Measurements from ENCODE around the gene REEP1. TPM values are rescaled to one million over a fixed set of nuclear protein-coding genes. Genes with fewer than 3 reads are reported as not detected.

Gene REEP1
- total and polyA plus RNA-seq, 2 experiments from 2014 or later: 21.5 to 26.5 TPM

DNA sequence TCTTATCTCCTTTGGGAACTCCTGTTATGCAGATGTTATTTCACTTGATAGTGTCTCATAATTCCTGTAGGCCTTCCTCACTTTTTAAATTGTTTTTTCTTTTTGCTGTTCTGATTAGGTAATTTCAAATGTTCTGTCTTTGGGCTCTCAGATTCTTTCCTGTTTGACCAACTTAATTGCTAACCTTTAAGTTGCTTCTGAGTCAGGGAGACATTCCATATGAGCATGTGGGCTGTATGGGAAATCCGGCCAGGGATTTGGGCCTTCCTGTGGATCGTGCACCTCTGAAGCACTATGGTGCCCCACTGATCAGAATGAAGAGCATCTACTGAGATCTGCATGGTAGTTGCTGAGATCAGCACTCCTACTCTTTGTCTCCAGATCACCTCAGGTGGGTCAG is 44.7 kb upstream of the REEP1 start:
- H4K20me1 ChIP-seq (ENCODE audit: insufficient read depth, poor library complexity, severe bottlenecking): no peaks in the 10 kb centered on the region
- no peaks in the 10 kb centered on the region for H3K36me3 ChIP-seq (replicated peaks; ENCODE audit: insufficient read depth, low read depth)
- H3K27me3 ChIP-seq: no peaks in the 10 kb centered on the region
- H2AFZ ChIP-seq: no peak overlapping the region
- H3K9me3 ChIP-seq (ENCODE audit: low read depth): no peaks in the 10 kb centered on the region
- no peaks in the 10 kb centered on the region for H3K4me1 ChIP-seq (ENCODE audit: insufficient read depth)
- H3K9me2 ChIP-seq (replicated peaks; ENCODE audit: insufficient read depth): no peaks in the 10 kb centered on the region
- H3K27ac ChIP-seq: no peak overlapping the region
- H3K4me2 ChIP-seq: no peak overlapping the region
- DNase-seq (ENCODE audit: low spot score): no peak
- H3K79me2 ChIP-seq: no peaks in the 10 kb centered on the region
- TF ChIP-seq EZH2 (IDR thresholded peaks at IDR 0.05; ENCODE audit: borderline replicate concordance): no peak
- TF ChIP-seq, protein P1, sequence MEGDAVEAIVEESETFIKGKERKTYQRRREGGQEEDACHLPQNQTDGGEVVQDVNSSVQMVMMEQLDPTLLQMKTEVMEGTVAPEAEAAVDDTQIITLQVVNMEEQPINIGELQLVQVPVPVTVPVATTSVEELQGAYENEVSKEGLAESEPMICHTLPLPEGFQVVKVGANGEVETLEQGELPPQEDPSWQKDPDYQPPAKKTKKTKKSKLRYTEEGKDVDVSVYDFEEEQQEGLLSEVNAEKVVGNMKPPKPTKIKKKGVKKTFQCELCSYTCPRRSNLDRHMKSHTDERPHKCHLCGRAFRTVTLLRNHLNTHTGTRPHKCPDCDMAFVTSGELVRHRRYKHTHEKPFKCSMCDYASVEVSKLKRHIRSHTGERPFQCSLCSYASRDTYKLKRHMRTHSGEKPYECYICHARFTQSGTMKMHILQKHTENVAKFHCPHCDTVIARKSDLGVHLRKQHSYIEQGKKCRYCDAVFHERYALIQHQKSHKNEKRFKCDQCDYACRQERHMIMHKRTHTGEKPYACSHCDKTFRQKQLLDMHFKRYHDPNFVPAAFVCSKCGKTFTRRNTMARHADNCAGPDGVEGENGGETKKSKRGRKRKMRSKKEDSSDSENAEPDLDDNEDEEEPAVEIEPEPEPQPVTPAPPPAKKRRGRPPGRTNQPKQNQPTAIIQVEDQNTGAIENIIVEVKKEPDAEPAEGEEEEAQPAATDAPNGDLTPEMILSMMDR (IDR thresholded peaks at IDR 0.05; ENCODE audit: poor library complexity): no peak
- no peak for TF ChIP-seq EZH2phosphoT487 (IDR thresholded peaks at IDR 0.05; ENCODE audit: low read depth, severe bottlenecking, unreplicated experiment)
- WGBS (ENCODE audit: low lambda C conversion rate, missing lambda C conversion rate): 89% methylated on average over 2 of the region's 2 CpGs
- H3K4me3 ChIP-seq: no peak overlapping the region

DNA sequence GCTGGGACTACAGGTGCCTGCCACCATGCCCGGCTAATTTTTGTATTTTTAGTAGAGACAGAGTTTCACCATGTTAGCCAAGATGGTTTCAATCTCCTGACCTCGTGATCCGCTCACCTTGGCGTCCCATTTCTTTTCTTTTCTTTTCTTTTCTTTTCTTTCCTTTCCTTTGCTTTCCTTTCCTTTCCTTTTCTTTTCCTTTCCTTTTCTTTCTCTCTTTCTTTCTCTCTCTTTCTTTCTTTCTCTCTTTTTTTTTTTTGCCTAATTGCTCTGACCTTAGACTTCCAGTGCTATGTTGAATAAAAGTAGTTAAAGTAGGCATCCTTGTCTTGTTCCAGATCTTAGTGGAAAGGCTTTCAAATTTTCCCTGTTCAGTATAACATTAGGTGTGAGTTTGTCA is 41.0 kb upstream of the REEP1 start:
- Histone ChIP-seq H3K27ac (no peak overlapping the region), H2AFZ (no peak overlapping the region), H3K9me2 (replicated peaks; ENCODE audit: insufficient read depth) (no peaks in the 10 kb centered on the region), H3K27me3 (no peaks in the 10 kb centered on the region), H3K9me3 (ENCODE audit: low read depth) (no peaks in the 10 kb centered on the region), H4K20me1 (ENCODE audit: insufficient read depth, poor library complexity, severe bottlenecking) (no peaks in the 10 kb centered on the region), H3K4me2 (no peak overlapping the region), H3K4me1 (ENCODE audit: insufficient read depth) (no peaks in the 10 kb centered on the region), H3K79me2 (no peaks in the 10 kb centered on the region), H3K36me3 (replicated peaks; ENCODE audit: insufficient read depth, low read depth) (no peaks in the 10 kb centered on the region), H3K4me3 (no peak overlapping the region)
- WGBS (ENCODE audit: low lambda C conversion rate, missing lambda C conversion rate): 90% methylated on average over 4 of the region's 4 CpGs
- DNase-seq (ENCODE audit: low spot score): no peak
- TF ChIP-seq EZH2 (IDR thresholded peaks at IDR 0.05; ENCODE audit: borderline replicate concordance): no peak
- TF ChIP-seq EZH2phosphoT487 (IDR thresholded peaks at IDR 0.05; ENCODE audit: low read depth, severe bottlenecking, unreplicated experiment): no peak
- TF ChIP-seq, protein P1 (IDR thresholded peaks at IDR 0.05; ENCODE audit: poor library complexity): no peak

- DNase-seq (ENCODE audit: low spot score): no peak
- Histone ChIP-seq H3K4me1 (ENCODE audit: insufficient read depth) (peaks cover 4% of the 10 kb centered on the region), H3K79me2 (no peaks in the 10 kb centered on the region), H3K4me2 (no peak overlapping the region), H3K27me3 (no peaks in the 10 kb centered on the region), H4K20me1 (ENCODE audit: insufficient read depth, poor library complexity, severe bottlenecking) (no peaks in the 10 kb centered on the region), H3K9me3 (ENCODE audit: low read depth) (no peaks in the 10 kb centered on the region), H3K27ac (no peak overlapping the region), H3K4me3 (no peak overlapping the region), H3K9me2 (replicated peaks; ENCODE audit: insufficient read depth) (no peaks in the 10 kb centered on the region), H2AFZ (no peak overlapping the region), H3K36me3 (replicated peaks; ENCODE audit: insufficient read depth, low read depth) (no peaks in the 10 kb centered on the region)
- no peak for TF ChIP-seq EZH2 (IDR thresholded peaks at IDR 0.05; ENCODE audit: borderline replicate concordance)
- TF ChIP-seq, protein P1 (IDR thresholded peaks at IDR 0.05; ENCODE audit: poor library complexity): no peak
- no peak for TF ChIP-seq EZH2phosphoT487 (IDR thresholded peaks at IDR 0.05; ENCODE audit: low read depth, severe bottlenecking, unreplicated experiment)
- 95% methylated on average over 1 of the region's 1 CpG for WGBS (ENCODE audit: low lambda C conversion rate, missing lambda C conversion rate)
Measured at GRCh38 chr2:86375623-86376022, 38.2 kb upstream of the REEP1 start.

All from hepatocyte (in vitro differentiated cells).